GM18868 (cell line): ENCODE data around the gene IL5RA.

Source experiments
- ATAC-seq: cut with Tn5 transposase; IDR thresholded peaks from one replicate; pipeline ENCODE4 v1.9.1; 2021; ENCODE audit warnings: mild to moderate bottlenecking, moderate library complexity; ENCODE audit not compliant: unreplicated experiment

Gene IL5RA

GRCh38 chr3:3069723-3070122 lies 40.5 kb downstream of the IL5RA start:
- ATAC-seq = no peak

GRCh38 chr3:3068358-3068881 lies 41.8 kb downstream of the IL5RA start:
- ATAC-seq = no peak

- no peak for ATAC-seq
Measured at GRCh38 chr3:3066910-3067309, 43.3 kb downstream of the IL5RA start.

GRCh38 chr3:3066378-3066777 lies 43.8 kb downstream of the IL5RA start:
- ATAC-seq = peak; percentile 77

- peak; percentile 40 for ATAC-seq
Measured at GRCh38 chr3:3065876-3066275, 44.3 kb downstream of the IL5RA start.

GRCh38 chr3:3064297-3064696 lies 45.9 kb downstream of the IL5RA start:
- no peak for ATAC-seq

GRCh38 chr3:3059645-3060044 lies 50.5 kb downstream of the IL5RA start:
- ATAC-seq = no peak

- ATAC-seq = peak; percentile 42
Measured at GRCh38 chr3:3053974-3054373, 56.2 kb downstream of the IL5RA start.

GRCh38 chr3:3038201-3038991 lies 71.8 kb downstream of the IL5RA start:
- no peak for ATAC-seq

- ATAC-seq = no peak
Measured at GRCh38 chr3:3037156-3037555, 73.0 kb downstream of the IL5RA start.

GRCh38 chr3:3031326-3031725 lies 78.8 kb downstream of the IL5RA start:
- ATAC-seq = no peak

GRCh38 chr3:3027976-3028567 lies 82.1 kb downstream of the IL5RA start:
- peak; percentile 97 for ATAC-seq

- no peak for ATAC-seq
Measured at GRCh38 chr3:3023111-3023745, 86.9 kb downstream of the IL5RA start.

- no peak for ATAC-seq
Measured at GRCh38 chr3:3020209-3020608, 90.0 kb downstream of the IL5RA start.
